ENCODE measurements around the gene HOXB3.

The HOXB3 gene

DNA sequence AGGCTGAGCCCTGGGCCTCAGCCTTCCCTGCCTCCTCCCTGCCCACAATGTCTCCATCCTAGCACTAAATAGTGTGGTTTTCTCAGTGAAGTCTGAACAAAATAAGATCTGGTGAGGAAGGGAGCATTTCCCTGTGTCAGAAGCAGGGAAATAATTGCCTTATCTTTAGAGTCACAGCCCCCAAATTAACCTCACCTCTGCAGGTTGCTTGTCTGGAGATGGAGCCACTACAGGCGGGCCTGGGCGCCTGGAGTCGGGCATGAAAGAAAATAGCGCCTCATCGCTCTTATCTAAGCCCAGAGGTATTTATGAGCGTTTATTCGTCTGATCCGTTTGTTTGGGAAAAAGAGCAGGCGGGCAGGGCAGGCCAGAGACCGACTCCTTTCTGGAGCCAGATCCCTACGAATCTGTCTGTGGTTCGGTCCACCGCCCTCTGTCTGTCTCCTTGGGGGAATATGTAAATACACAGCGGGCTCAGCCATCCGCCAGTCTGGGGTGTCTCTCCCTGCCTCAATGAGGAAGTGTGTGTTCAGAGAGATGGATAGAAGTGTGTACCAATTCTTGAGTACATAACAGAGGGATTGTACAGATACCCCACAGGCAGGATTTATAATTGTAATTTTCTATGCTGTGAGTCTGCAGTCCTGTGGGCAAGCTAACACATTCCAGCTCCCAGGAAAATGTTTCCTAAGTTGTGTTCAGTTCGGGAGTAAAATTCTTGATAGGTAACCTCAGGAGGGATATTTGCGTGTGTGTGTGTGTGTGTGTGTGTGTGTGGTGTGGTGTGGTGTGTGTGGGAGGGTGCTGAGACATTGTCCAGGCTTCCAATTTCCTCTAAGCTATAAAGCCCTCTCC lies 10.4 kb upstream of the HOXB3 start (continued):
- TF ChIP-seq, protein P1, sequence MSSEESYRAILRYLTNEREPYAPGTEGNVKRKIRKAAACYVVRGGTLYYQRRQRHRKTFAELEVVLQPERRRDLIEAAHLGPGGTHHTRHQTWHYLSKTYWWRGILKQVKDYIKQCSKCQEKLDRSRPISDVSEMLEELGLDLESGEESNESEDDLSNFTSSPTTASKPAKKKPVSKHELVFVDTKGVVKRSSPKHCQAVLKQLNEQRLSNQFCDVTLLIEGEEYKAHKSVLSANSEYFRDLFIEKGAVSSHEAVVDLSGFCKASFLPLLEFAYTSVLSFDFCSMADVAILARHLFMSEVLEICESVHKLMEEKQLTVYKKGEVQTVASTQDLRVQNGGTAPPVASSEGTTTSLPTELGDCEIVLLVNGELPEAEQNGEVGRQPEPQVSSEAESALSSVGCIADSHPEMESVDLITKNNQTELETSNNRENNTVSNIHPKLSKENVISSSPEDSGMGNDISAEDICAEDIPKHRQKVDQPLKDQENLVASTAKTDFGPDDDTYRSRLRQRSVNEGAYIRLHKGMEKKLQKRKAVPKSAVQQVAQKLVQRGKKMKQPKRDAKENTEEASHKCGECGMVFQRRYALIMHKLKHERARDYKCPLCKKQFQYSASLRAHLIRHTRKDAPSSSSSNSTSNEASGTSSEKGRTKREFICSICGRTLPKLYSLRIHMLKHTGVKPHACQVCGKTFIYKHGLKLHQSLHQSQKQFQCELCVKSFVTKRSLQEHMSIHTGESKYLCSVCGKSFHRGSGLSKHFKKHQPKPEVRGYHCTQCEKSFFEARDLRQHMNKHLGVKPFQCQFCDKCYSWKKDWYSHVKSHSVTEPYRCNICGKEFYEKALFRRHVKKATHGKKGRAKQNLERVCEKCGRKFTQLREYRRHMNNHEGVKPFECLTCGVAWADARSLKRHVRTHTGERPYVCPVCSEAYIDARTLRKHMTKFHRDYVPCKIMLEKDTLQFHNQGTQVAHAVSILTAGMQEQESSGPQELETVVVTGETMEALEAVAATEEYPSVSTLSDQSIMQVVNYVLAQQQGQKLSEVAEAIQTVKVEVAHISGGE (tag by site-specific recombination; conservative IDR thresholded peaks at IDR 0.05; ENCODE audit: low read depth), result no peak
- TF ChIP-seq ZFP3 (tag by site-specific recombination; IDR thresholded peaks at IDR 0.05; ENCODE audit: low read depth) (no peak), ZSCAN30 (tag by site-specific recombination; IDR thresholded peaks at IDR 0.05) (no peak; the same call in 1 of the 2 replicates), SETDB1 (IDR thresholded peaks at IDR 0.05; ENCODE audit: insufficient read length, low read length) (no peak), YY2 (tag by site-specific recombination; IDR thresholded peaks at IDR 0.05) (no peak), BCL11B (tag by site-specific recombination; IDR thresholded peaks at IDR 0.05; ENCODE audit: low read depth) (peak; percentile 31; the same call in 1 of the 2 replicates), ZNF558 (tag by site-specific recombination; IDR thresholded peaks at IDR 0.05) (no peak), ZNF514 (tag by site-specific recombination; IDR thresholded peaks at IDR 0.05) (no peak), ZNF366 (tag by site-specific recombination; conservative IDR thresholded peaks at IDR 0.05) (peak; percentile 75; the same call in 1 of the 2 replicates), ZNF292 (tag by site-specific recombination; IDR thresholded peaks at IDR 0.05; ENCODE audit: borderline replicate concordance, low read depth) (no peak), ZNF274 (IDR thresholded peaks at IDR 0.05; ENCODE audit: low read length) (no peak), ZNF274 (tag by site-specific recombination; IDR thresholded peaks at IDR 0.05; ENCODE audit: borderline replicate concordance) (no peak), ZNF521 (tag by site-specific recombination; IDR thresholded peaks at IDR 0.05) (no peak), SALL2 (tag by site-specific recombination; IDR thresholded peaks at IDR 0.05; ENCODE audit: borderline replicate concordance) (peak; percentile 59; the same call in 1 of the 2 replicates), ZNF16 (tag by site-specific recombination; IDR thresholded peaks at IDR 0.05; ENCODE audit: low read depth) (no peak), TCF7L2 (IDR thresholded peaks at IDR 0.05; ENCODE audit: borderline replicate concordance, low read depth, low read length) (peak; percentile 88; the same call in 1 of the 2 replicates), ZNF239 (tag by site-specific recombination; IDR thresholded peaks at IDR 0.05) (no peak), ZNF707 (tag by site-specific recombination; IDR thresholded peaks at IDR 0.05) (no peak), EGR2 (tag by site-specific recombination; IDR thresholded peaks at IDR 0.05; ENCODE audit: low read depth) (peak; percentile 99), ZEB2 (tag by site-specific recombination; IDR thresholded peaks at IDR 0.05) (peak; percentile 44; the same call in 1 of the 2 replicates), ZNF837 (tag by site-specific recombination; IDR thresholded peaks at IDR 0.05) (no peak), ZNF560 (tag by site-specific recombination; IDR thresholded peaks at IDR 0.05; ENCODE audit: borderline replicate concordance) (no peak), ZNF184 (tag by site-specific recombination; IDR thresholded peaks at IDR 0.05) (no peak), ZFP37 (tag by site-specific recombination; IDR thresholded peaks at IDR 0.05) (no peak)
- TF ChIP-seq, protein P2, sequence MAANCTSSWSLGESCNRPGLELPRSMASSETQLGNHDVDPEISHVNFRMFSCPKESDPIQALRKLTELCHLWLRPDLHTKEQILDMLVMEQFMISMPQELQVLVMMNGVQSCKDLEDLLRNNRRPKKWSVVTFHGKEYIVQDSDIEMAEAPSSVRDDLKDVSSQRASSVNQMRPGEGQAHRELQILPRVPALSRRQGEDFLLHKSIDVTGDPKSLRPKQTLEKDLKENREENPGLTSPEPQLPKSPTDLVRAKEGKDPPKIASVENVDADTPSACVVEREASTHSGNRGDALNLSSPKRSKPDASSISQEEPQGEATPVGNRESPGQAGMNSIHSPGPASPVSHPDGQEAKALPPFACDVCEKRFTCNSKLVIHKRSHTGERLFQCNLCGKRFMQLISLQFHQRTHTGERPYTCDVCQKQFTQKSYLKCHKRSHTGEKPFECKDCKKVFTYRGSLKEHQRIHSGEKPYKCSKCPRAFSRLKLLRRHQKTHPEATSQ (tag by site-specific recombination; IDR thresholded peaks at IDR 0.05), result no peak
- TF ChIP-seq, protein P3, sequence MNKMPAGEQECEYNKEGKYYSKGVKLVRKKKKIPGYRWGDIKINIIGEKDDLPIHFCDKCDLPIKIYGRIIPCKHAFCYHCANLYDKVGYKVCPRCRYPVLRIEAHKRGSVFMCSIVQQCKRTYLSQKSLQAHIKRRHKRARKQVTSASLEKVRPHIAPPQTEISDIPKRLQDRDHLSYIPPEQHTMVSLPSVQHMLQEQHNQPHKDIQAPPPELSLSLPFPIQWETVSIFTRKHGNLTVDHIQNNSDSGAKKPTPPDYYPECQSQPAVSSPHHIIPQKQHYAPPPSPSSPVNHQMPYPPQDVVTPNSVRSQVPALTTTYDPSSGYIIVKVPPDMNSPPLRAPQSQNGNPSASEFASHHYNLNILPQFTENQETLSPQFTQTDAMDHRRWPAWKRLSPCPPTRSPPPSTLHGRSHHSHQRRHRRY (tag by site-specific recombination; IDR thresholded peaks at IDR 0.05), result no peak
- TF ChIP-seq, protein P4, sequence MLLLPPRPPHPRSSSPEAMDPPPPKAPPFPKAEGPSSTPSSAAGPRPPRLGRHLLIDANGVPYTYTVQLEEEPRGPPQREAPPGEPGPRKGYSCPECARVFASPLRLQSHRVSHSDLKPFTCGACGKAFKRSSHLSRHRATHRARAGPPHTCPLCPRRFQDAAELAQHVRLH (tag by site-specific recombination; IDR thresholded peaks at IDR 0.05), result no peak
- TF ChIP-seq, protein P5, sequence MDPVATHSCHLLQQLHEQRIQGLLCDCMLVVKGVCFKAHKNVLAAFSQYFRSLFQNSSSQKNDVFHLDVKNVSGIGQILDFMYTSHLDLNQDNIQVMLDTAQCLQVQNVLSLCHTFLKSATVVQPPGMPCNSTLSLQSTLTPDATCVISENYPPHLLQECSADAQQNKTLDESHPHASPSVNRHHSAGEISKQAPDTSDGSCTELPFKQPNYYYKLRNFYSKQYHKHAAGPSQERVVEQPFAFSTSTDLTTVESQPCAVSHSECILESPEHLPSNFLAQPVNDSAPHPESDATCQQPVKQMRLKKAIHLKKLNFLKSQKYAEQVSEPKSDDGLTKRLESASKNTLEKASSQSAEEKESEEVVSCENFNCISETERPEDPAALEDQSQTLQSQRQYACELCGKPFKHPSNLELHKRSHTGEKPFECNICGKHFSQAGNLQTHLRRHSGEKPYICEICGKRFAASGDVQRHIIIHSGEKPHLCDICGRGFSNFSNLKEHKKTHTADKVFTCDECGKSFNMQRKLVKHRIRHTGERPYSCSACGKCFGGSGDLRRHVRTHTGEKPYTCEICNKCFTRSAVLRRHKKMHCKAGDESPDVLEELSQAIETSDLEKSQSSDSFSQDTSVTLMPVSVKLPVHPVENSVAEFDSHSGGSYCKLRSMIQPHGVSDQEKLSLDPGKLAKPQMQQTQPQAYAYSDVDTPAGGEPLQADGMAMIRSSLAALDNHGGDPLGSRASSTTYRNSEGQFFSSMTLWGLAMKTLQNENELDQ (tag by site-specific recombination; IDR thresholded peaks at IDR 0.05; ENCODE audit: low read depth), result no peak
- TF ChIP-seq, protein P6, sequence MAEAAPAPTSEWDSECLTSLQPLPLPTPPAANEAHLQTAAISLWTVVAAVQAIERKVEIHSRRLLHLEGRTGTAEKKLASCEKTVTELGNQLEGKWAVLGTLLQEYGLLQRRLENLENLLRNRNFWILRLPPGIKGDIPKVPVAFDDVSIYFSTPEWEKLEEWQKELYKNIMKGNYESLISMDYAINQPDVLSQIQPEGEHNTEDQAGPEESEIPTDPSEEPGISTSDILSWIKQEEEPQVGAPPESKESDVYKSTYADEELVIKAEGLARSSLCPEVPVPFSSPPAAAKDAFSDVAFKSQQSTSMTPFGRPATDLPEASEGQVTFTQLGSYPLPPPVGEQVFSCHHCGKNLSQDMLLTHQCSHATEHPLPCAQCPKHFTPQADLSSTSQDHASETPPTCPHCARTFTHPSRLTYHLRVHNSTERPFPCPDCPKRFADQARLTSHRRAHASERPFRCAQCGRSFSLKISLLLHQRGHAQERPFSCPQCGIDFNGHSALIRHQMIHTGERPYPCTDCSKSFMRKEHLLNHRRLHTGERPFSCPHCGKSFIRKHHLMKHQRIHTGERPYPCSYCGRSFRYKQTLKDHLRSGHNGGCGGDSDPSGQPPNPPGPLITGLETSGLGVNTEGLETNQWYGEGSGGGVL (tag by site-specific recombination; IDR thresholded peaks at IDR 0.05), result peak; percentile 81

All from HEK293 (cell line).